Measurements from ENCODE around the gene ARHGAP22. TPM values are rescaled to one million over a fixed set of nuclear protein-coding genes. Genes with fewer than 3 reads are reported as not detected.

ARHGAP22 gene
- polyA plus RNA-seq, 1 donor from 2014 or later, result 0.15 TPM

DNA sequence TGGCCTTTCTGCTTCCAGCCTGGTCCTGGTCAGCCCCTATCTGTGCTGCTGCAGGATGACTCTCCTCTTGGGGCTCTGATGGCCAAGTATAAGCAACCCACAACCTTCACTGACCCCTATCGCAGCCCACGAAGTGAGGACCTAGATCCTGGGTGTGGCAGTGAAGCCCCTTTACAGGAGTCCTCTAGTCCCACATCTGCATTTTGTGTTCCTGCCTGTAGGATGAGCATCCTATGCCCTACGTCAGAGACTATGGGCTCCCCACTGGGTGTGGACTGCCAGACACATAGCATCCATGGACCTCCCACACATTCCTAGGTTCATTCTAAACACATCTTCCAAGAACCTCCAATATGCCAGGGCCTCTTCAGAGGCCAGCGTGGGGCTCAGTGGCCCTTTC, 29.0 kb downstream of the ARHGAP22 start:
- Histone ChIP-seq H3K9me3 (ENCODE audit: low read length) (no peaks in the 10 kb centered on the region), H3K36me3 (ENCODE audit: insufficient read depth, low read length) (no peaks in the 10 kb centered on the region), H3F3A (ENCODE audit: insufficient read depth, low read length, poor library complexity, severe bottlenecking) (no peaks in the 10 kb centered on the region), H4K20me1 (ENCODE audit: insufficient read depth) (no peaks in the 10 kb centered on the region), H3K4me2 (ENCODE audit: low read length) (no peak overlapping the region), H3K9ac (ENCODE audit: low read length) (no peak overlapping the region), H3K79me2 (replicated peaks; ENCODE audit: insufficient read depth, low read length) (no peaks in the 10 kb centered on the region), H3K27ac (ENCODE audit: low read length) (no peak overlapping the region), H2AFZ (ENCODE audit: low read depth, low read length) (no peak overlapping the region), H3K9me2 (ENCODE audit: insufficient read depth, low read length) (no peaks in the 10 kb centered on the region), H3K27me3 (ENCODE audit: insufficient read depth, low read depth, low read length) (no peaks in the 10 kb centered on the region), H3K4me3 (ENCODE audit: low read length) (no peak overlapping the region)
- TF ChIP-seq POLR2AphosphoS5 (IDR thresholded peaks at IDR 0.05) (no peak), MXI1 (conservative IDR thresholded peaks at IDR 0.05; ENCODE audit: poor library complexity, severe bottlenecking) (no peak), TAF1 (IDR thresholded peaks at IDR 0.05; ENCODE audit: low read depth) (no peak), SMC3 (conservative IDR thresholded peaks at IDR 0.05; ENCODE audit: poor library complexity) (no peak), EZH2 (IDR thresholded peaks at IDR 0.05; ENCODE audit: borderline replicate concordance, insufficient read depth, low read length, poor library complexity, severe bottlenecking) (no peak), RAD21 (conservative IDR thresholded peaks at IDR 0.05) (no peak), EP300 (conservative IDR thresholded peaks at IDR 0.05; ENCODE audit: poor library complexity, severe bottlenecking) (no peak)
- TF ChIP-seq, protein P1, sequence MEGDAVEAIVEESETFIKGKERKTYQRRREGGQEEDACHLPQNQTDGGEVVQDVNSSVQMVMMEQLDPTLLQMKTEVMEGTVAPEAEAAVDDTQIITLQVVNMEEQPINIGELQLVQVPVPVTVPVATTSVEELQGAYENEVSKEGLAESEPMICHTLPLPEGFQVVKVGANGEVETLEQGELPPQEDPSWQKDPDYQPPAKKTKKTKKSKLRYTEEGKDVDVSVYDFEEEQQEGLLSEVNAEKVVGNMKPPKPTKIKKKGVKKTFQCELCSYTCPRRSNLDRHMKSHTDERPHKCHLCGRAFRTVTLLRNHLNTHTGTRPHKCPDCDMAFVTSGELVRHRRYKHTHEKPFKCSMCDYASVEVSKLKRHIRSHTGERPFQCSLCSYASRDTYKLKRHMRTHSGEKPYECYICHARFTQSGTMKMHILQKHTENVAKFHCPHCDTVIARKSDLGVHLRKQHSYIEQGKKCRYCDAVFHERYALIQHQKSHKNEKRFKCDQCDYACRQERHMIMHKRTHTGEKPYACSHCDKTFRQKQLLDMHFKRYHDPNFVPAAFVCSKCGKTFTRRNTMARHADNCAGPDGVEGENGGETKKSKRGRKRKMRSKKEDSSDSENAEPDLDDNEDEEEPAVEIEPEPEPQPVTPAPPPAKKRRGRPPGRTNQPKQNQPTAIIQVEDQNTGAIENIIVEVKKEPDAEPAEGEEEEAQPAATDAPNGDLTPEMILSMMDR (IDR thresholded peaks at IDR 0.05; ENCODE audit: poor library complexity, severe bottlenecking), result no peak
- TF ChIP-seq, protein P2, sequence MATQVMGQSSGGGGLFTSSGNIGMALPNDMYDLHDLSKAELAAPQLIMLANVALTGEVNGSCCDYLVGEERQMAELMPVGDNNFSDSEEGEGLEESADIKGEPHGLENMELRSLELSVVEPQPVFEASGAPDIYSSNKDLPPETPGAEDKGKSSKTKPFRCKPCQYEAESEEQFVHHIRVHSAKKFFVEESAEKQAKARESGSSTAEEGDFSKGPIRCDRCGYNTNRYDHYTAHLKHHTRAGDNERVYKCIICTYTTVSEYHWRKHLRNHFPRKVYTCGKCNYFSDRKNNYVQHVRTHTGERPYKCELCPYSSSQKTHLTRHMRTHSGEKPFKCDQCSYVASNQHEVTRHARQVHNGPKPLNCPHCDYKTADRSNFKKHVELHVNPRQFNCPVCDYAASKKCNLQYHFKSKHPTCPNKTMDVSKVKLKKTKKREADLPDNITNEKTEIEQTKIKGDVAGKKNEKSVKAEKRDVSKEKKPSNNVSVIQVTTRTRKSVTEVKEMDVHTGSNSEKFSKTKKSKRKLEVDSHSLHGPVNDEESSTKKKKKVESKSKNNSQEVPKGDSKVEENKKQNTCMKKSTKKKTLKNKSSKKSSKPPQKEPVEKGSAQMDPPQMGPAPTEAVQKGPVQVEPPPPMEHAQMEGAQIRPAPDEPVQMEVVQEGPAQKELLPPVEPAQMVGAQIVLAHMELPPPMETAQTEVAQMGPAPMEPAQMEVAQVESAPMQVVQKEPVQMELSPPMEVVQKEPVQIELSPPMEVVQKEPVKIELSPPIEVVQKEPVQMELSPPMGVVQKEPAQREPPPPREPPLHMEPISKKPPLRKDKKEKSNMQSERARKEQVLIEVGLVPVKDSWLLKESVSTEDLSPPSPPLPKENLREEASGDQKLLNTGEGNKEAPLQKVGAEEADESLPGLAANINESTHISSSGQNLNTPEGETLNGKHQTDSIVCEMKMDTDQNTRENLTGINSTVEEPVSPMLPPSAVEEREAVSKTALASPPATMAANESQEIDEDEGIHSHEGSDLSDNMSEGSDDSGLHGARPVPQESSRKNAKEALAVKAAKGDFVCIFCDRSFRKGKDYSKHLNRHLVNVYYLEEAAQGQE (IDR thresholded peaks at IDR 0.05; ENCODE audit: borderline replicate concordance), result no peak

DNA sequence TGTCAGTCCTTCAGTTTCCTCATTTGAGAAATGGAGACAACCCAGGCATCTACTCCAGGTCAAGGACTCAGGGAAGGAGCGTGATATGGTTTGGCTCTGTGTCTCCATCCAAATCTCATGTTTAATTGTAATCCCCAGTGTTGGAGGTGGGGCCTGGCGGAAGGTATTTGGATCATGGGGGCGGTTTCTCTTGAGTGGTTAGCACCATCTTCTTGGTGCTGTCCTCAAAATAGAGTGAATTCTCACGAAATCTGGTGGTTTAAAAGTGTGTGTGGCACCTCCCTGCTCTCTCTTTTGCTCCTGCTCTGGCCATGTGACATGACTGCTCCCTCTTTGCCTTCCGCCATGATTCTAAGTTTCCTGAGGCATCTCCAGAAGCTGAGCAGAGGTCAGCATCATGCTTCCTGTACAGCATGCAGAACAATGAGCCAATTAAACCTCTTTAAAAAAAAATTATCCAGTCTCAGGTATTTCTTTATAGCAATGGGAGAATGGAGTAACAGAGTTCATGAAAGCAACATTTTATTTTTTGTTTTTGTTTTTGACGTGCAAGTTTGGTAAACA, 30.0 kb downstream of the ARHGAP22 start:
- H3K79me2 ChIP-seq (replicated peaks; ENCODE audit: insufficient read depth, low read length), result no peaks in the 10 kb centered on the region
- H3K4me3 ChIP-seq (ENCODE audit: low read length), result no peak overlapping the region
- no peak overlapping the region for H3K27ac ChIP-seq (ENCODE audit: low read length)
- no peaks in the 10 kb centered on the region for H4K20me1 ChIP-seq (ENCODE audit: insufficient read depth)
- no peaks in the 10 kb centered on the region for H3K9me3 ChIP-seq (ENCODE audit: low read length)
- TF ChIP-seq TAF1 (IDR thresholded peaks at IDR 0.05; ENCODE audit: low read depth), result no peak
- TF ChIP-seq MXI1 (conservative IDR thresholded peaks at IDR 0.05; ENCODE audit: poor library complexity, severe bottlenecking), result no peak
- no peak for TF ChIP-seq RAD21 (conservative IDR thresholded peaks at IDR 0.05)
- no peak for TF ChIP-seq SMC3 (conservative IDR thresholded peaks at IDR 0.05; ENCODE audit: poor library complexity)
- TF ChIP-seq, protein P1 (IDR thresholded peaks at IDR 0.05; ENCODE audit: poor library complexity, severe bottlenecking), result no peak
- no peak for TF ChIP-seq EP300 (conservative IDR thresholded peaks at IDR 0.05; ENCODE audit: poor library complexity, severe bottlenecking)
- no peak for TF ChIP-seq POLR2AphosphoS5 (IDR thresholded peaks at IDR 0.05)
- no peak for TF ChIP-seq EZH2 (IDR thresholded peaks at IDR 0.05; ENCODE audit: borderline replicate concordance, insufficient read depth, low read length, poor library complexity, severe bottlenecking)
- TF ChIP-seq, protein P2 (IDR thresholded peaks at IDR 0.05; ENCODE audit: borderline replicate concordance), result no peak
- H3K9me2 ChIP-seq (ENCODE audit: insufficient read depth, low read length), result no peaks in the 10 kb centered on the region
- H3K36me3 ChIP-seq (ENCODE audit: insufficient read depth, low read length), result no peaks in the 10 kb centered on the region
- no peaks in the 10 kb centered on the region for H3F3A ChIP-seq (ENCODE audit: insufficient read depth, low read length, poor library complexity, severe bottlenecking)
- H3K4me2 ChIP-seq (ENCODE audit: low read length), result no peak overlapping the region
- H3K27me3 ChIP-seq (ENCODE audit: insufficient read depth, low read depth, low read length), result no peaks in the 10 kb centered on the region
- H2AFZ ChIP-seq (ENCODE audit: low read depth, low read length), result no peak overlapping the region
- no peak overlapping the region for H3K9ac ChIP-seq (ENCODE audit: low read length)

Data from neural cell (in vitro differentiated cells).